HUES6 (cell line): ENCODE data around the gene CHRFAM7A.
"Not testable (repeated sequence)": the region's sequence is repeated elsewhere in the genome, so short reads cannot be mapped to it uniquely, and the experiment has no call there.

Experiments used
- H3K27ac ChIP-seq: 2 replicates; pipeline ENCODE4 v1.7.0; 2013; ENCODE audit warnings: low read depth, mild to moderate bottlenecking, low read length, inconsistent platforms
- H3K27me3 ChIP-seq: 2 replicates; pipeline ENCODE4 v1.6.1; 2013; ENCODE audit warnings: low read length; ENCODE audit not compliant: control insufficient read depth, insufficient read depth
- H3K36me3 ChIP-seq: 2 replicates; pipeline ENCODE4 v1.6.1; 2013; ENCODE audit warnings: low read length; ENCODE audit not compliant: control insufficient read depth, insufficient read depth
- H3K4me1 ChIP-seq: 2 replicates; pipeline ENCODE4 v1.6.1; 2013; ENCODE audit warnings: low read length; ENCODE audit not compliant: control insufficient read depth, insufficient read depth
- H3K4me3 ChIP-seq: 2 replicates; pipeline ENCODE4 v1.5.1; 2013; ENCODE audit warnings: low read depth, low read length
- H3K9ac ChIP-seq: one replicate; pipeline ENCODE4 v1.6.1; 2013; ENCODE audit warnings: mild to moderate bottlenecking, low read length
- H3K9me3 ChIP-seq: 2 replicates; pipeline ENCODE4 v1.6.1; 2013; ENCODE audit warnings: low read depth, low read length; ENCODE audit not compliant: control insufficient read depth, insufficient read depth

CHRFAM7A gene

DNA sequence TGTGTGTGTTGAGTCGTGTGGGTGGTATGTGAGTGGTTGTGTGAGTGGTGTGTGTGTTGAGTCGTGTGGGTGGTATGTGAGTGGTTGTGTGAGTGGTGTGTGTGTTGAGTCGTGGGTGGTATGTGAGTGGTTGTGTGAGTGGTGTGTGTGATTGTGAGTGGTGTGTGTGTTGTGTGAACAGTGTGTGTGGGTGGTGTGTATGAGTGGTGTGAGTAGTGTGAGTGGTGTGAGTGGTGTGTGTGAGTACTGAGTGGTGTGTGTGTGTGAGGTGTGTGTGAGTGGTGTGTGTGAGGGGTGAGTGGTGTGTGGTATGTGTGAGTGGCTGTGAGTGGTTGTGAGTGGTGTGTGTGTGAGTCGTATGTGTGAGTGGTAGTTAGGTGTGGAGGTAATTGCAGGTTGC lies 17.5 kb downstream of the CHRFAM7A start:
- H3K4me1 ChIP-seq, H3K27ac ChIP-seq, H3K4me3 ChIP-seq, H3K9ac ChIP-seq, H3K9me3 ChIP-seq, H3K36me3 ChIP-seq, H3K27me3 ChIP-seq: not testable (repeated sequence)

DNA sequence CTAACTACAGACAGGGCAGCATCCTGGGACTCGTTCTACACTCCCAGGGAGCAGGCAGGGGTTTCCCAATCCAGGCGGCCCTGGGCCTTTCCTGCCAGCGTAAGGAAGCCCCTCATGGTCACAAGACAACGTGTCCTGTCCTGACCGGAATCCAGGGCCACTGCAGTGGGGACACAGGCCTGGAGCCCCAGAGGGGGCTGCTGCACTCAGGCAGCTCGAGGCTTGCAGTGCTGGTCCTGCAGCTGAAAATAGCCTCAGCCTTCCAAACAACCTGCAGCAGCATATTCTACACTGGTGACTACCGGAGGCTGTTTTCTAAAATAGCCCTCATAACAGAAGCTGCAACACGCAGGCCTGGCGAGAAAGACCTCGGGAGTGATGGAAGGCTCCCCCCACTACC lies 18.5 kb downstream of the CHRFAM7A start:
- H3K27me3 ChIP-seq, H3K4me3 ChIP-seq, H3K36me3 ChIP-seq, H3K4me1 ChIP-seq, H3K27ac ChIP-seq, H3K9ac ChIP-seq, H3K9me3 ChIP-seq: not testable (repeated sequence)

- not testable (repeated sequence) for H3K9me3 ChIP-seq, H3K27ac ChIP-seq, H3K4me1 ChIP-seq
Measured at GRCh38 chr15:30368271-30368670, 25.1 kb downstream of the CHRFAM7A start.

GRCh38 chr15:30367246-30367645 lies 26.1 kb downstream of the CHRFAM7A start:
- H3K27ac ChIP-seq, H3K9me3 ChIP-seq, H3K4me3 ChIP-seq, H3K4me1 ChIP-seq, H3K9ac ChIP-seq, H3K27me3 ChIP-seq, H3K36me3 ChIP-seq: not testable (repeated sequence)

More at GRCh38 chr15:30368271-30368670, 25.1 kb downstream of the CHRFAM7A start:
- H3K4me3 ChIP-seq, H3K9ac ChIP-seq, H3K27me3 ChIP-seq, H3K36me3 ChIP-seq: not testable (repeated sequence)

DNA sequence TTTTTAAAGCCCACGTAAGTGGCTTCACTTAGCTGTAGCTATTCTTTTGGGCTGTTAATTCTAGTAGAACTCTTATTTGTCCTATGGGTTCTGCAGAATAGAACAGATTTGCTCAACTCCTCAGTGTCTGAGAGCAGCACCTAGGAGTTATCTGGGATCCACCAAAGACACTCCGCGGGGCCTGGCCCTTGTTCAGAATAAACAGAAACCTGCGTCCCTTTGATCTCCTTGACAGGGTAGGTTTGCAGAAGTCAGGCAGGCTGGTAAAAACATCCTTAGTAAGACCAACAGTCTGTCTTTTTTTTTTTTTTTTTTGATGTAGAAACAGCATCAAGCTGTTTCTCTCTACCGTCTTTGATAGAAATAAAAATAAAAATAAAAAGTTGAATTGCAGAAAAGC lies 31.9 kb downstream of the CHRFAM7A start:
- not testable (repeated sequence) for H3K27me3 ChIP-seq, H3K9ac ChIP-seq, H3K4me3 ChIP-seq, H3K36me3 ChIP-seq, H3K4me1 ChIP-seq, H3K9me3 ChIP-seq, H3K27ac ChIP-seq

- H3K36me3 ChIP-seq, H3K27ac ChIP-seq, H3K9ac ChIP-seq, H3K4me3 ChIP-seq, H3K27me3 ChIP-seq, H3K9me3 ChIP-seq, H3K4me1 ChIP-seq: not testable (repeated sequence)
Measured at GRCh38 chr15:30360990-30361389, 32.4 kb downstream of the CHRFAM7A start.

GRCh38 chr15:30355043-30355442 lies 38.3 kb downstream of the CHRFAM7A start:
- H3K27me3 ChIP-seq, H3K36me3 ChIP-seq, H3K27ac ChIP-seq, H3K9me3 ChIP-seq, H3K9ac ChIP-seq, H3K4me3 ChIP-seq, H3K4me1 ChIP-seq: not testable (repeated sequence)

DNA sequence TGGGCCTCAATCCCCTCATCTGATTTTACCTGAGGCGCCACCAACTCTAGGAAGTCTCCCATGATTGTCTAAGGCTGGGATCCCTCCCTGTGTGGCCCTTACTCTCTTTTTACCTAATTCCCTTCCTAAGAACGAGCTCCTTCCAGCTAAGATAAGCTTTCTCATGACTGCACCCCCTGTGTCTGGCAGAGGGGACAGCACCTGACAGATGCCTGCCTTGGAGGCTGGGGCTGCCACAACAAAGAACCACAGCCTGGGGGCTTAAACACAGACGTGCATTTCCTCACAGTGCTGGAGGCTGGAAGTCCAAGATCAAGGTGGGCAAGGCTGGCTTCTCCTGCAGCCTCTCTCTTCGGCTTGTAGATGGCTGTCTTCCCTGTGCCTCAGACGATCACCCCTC lies 43.5 kb downstream of the CHRFAM7A start:
- H3K27me3 ChIP-seq, H3K27ac ChIP-seq, H3K9me3 ChIP-seq, H3K4me3 ChIP-seq, H3K9ac ChIP-seq, H3K4me1 ChIP-seq, H3K36me3 ChIP-seq: not testable (repeated sequence)

- H3K36me3 ChIP-seq, H3K4me1 ChIP-seq, H3K27ac ChIP-seq, H3K4me3 ChIP-seq, H3K9ac ChIP-seq, H3K27me3 ChIP-seq, H3K9me3 ChIP-seq: not testable (repeated sequence)
Measured at GRCh38 chr15:30336584-30336983, 56.8 kb downstream of the CHRFAM7A start.

DNA sequence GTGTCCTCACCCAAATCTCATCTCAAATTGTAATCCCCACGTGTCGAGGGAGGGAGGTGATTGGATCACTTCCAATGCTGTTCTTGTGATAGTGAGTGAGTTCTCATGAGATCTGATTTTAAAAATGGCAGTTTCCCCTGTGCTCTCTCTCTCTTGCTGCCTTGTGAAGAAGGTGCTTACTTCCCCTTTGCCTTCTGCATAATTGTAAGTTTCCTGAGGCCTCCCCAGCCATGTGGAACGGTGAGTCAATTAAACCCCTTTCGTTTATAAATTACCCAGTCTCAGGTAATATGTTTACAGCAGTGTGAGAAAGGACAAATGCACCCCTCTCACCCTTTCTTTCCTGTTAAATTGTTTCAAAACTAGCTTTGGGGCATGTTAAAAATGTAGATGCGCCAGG lies 59.2 kb downstream of the CHRFAM7A start:
- not testable (repeated sequence) for H3K27ac ChIP-seq, H3K36me3 ChIP-seq, H3K9ac ChIP-seq, H3K27me3 ChIP-seq, H3K4me3 ChIP-seq, H3K9me3 ChIP-seq, H3K4me1 ChIP-seq

- not testable (repeated sequence) for H3K4me1 ChIP-seq, H3K9ac ChIP-seq, H3K36me3 ChIP-seq, H3K9me3 ChIP-seq, H3K27ac ChIP-seq, H3K27me3 ChIP-seq
- peak overlapping the region; percentile 15 for H3K4me3 ChIP-seq
Measured at GRCh38 chr15:30326145-30326544, 67.2 kb downstream of the CHRFAM7A start.

DNA sequence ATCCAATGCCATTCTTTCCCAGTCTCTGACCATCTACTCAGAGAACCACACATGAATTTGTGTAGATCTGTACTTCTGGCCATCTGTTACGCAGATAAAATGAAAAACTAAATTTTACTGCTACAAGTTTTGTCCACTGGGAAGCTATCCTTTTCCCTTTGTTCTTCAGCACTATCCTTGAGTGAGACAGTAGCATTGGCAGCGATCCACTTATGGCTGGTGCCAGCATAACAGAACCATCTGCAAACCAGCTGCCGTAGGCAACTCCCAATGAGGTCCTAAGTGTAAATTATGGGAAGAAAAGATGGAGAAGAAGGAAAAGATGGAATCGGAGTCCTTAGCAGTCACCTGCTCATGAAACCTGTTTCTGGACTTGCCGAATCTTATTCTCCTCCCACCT lies 72.3 kb downstream of the CHRFAM7A start:
- not testable (repeated sequence) for H3K36me3 ChIP-seq, H3K27me3 ChIP-seq, H3K4me3 ChIP-seq, H3K4me1 ChIP-seq, H3K27ac ChIP-seq, H3K9ac ChIP-seq, H3K9me3 ChIP-seq
